Stimulated activated memory B cell treated with anti-CD40 and anti-IgM and Interleukin-4, amounts not matched to agents 10 μg/mL and 1 μg/mL and 100 μg/mL, for 72 hours (primary cell): ENCODE measurements around the gene GAMT.

Experiments
- ATAC-seq: fragments of 150-1000 bp; cut with Tn5 transposase; 2 replicates; pipeline ENCODE4 v1.10.0; 2021
- H3K27ac Mint-ChIP-seq: one replicate; pipeline ENCODE4 v1.8.0; 2022; ENCODE audit warnings: mild to moderate bottlenecking, mixed read lengths
- H3K27me3 Mint-ChIP-seq: one replicate; pipeline ENCODE4 v1.8.0; 2022; ENCODE audit warnings: mixed read lengths
- H3K36me3 Mint-ChIP-seq: one replicate; pipeline ENCODE4 v1.8.0; 2022; ENCODE audit warnings: mixed read lengths
- H3K4me1 Mint-ChIP-seq: one replicate; pipeline ENCODE4 v1.8.0; 2022; ENCODE audit warnings: mixed read lengths
- H3K4me3 Mint-ChIP-seq: one replicate; pipeline ENCODE4 v1.8.0; 2022; ENCODE audit warnings: mild to moderate bottlenecking, moderate library complexity, mixed read lengths
- H3K9me3 Mint-ChIP-seq: one replicate; pipeline ENCODE4 v1.8.0; 2022; ENCODE audit warnings: mixed read lengths

Gene GAMT

DNA sequence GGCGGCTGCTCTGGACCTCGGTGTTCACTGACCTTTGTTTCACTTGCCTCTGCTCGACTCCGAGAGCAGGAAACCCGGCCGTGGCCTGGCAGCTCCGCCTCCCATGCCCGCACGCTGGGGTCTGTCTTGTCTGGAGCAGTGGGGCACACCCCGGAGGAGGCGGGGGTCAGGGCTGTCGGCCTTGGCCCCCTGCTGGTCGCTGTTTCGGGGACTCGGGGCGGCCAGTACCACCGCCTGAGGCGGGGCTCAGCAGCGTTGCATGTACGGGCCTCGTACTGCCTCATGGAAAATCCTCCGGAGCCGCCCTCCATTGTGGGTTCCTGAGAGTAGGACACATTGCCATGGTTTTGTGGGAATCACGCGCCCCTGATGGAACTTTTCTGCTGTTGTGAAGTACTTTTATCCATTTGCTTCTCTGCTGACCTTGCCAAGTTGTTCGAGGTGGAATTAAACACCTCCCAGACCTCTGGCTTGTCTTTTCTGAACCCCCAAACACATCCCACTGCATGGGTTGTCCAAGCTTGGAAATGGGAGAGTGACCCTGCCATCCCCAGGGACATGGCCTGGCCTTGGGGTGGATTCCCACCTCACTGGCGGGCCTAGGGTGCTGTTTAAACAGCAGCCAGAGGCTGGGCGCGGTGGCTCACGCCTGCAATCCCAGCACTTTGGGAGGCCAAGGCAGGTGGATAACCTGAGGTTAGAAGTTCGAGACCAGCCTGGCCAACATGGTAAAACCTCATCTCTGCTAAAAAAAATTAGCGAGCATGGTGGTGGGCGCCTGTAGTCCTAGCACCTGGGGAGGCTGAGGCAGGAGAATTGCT is 23.2 kb downstream of the GAMT start:
- Mint-ChIP-seq H3K9me3 (no peaks in the 10 kb centered on the region), H3K4me1 (peaks cover 11% of the 10 kb centered on the region), H3K27ac (no peak overlapping the region), H3K27me3 (no peaks in the 10 kb centered on the region), H3K36me3 (peaks cover 23% of the 10 kb centered on the region), H3K4me3 (no peak overlapping the region)
- no peak for ATAC-seq

DNA sequence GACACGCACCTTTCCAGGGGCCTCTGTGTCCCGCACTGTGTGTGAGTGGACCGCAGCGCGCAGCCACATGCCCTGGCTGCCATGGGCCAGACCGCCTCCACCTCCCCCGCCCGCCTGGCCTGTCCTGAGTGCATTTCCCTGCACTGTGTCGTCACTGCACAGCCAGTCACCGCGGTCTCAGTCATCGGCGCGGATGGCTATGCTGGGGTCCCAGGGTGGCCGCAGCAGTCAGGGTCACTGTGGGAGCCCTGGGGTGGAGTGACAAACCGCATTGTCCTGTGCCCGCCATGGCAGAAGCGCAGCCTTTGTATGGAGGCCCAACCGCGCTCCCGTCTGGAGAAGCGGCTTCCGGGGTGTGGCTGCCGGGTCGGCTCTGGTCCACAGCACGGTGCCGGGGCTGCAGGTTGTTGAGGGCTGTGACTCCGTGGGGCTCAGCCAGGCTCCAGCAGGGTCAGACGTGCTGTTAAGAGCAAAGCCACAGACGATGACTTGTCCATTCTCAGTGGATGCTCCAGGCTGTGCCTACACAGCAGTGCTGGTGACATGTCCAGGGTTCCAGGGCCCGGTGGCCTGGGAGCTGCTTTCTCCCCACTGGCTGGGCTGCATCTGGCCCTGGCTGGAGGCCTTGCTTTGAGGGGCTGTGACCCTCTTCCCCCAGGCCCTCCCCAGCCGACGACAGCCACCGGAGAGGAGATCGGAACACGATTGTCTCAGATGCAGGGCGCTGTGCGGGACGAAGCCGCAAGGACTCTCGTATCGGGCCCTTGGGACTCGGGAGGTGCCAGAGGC is 24.0 kb downstream of the GAMT start:
- Mint-ChIP-seq H3K4me3 (no peak overlapping the region), H3K4me1 (peaks cover 5% of the 10 kb centered on the region), H3K9me3 (no peaks in the 10 kb centered on the region), H3K36me3 (peaks cover 23% of the 10 kb centered on the region), H3K27me3 (no peaks in the 10 kb centered on the region), H3K27ac (no peak overlapping the region)
- ATAC-seq, result no peak

DNA sequence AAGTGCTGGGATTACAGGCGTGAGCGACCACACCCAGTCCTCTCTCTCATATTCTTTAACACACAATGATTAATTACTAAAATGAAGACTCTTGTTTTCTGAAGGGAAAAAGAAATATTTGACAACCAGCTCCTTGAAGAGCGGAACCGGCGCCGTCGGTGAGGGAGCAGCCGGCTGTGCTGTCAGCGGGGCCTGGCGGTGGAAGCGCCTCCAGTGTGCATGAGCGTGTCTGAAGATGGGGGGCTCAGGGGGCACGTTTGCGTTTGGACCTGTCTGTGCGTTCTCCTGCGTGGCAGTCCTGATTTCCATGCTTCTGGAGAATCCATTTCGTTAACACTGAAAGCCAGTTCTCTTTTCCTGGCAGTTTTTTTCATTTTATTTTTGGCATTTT is 24.9 kb downstream of the GAMT start:
- Mint-ChIP-seq H3K4me1 (peaks cover 5% of the 10 kb centered on the region), H3K36me3 (peaks cover 23% of the 10 kb centered on the region), H3K4me3 (no peak overlapping the region), H3K27ac (no peak overlapping the region), H3K9me3 (no peaks in the 10 kb centered on the region), H3K27me3 (no peaks in the 10 kb centered on the region)
- no peak for ATAC-seq

DNA sequence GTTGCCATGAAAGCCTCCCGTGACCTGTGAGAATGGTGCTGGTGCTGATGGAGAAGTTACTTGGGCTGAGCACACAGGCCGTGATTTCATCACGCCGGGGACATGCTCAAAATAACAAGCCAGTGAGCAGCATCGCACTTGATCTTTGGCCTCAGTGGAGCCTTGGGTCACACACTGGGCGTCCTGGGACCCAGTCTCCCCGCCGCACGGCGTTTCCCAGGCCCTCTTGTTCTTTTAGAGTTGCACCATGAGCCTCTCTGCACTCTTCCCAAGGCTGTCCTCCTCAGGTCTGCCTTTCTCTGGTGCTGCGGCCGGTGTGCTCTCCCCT is 27.1 kb downstream of the GAMT start:
- Mint-ChIP-seq H3K27me3 (no peaks in the 10 kb centered on the region), H3K36me3 (peaks cover 35% of the 10 kb centered on the region), H3K27ac (no peak overlapping the region), H3K4me3 (no peak overlapping the region), H3K4me1 (no peaks in the 10 kb centered on the region), H3K9me3 (no peaks in the 10 kb centered on the region)
- no peak for ATAC-seq

DNA sequence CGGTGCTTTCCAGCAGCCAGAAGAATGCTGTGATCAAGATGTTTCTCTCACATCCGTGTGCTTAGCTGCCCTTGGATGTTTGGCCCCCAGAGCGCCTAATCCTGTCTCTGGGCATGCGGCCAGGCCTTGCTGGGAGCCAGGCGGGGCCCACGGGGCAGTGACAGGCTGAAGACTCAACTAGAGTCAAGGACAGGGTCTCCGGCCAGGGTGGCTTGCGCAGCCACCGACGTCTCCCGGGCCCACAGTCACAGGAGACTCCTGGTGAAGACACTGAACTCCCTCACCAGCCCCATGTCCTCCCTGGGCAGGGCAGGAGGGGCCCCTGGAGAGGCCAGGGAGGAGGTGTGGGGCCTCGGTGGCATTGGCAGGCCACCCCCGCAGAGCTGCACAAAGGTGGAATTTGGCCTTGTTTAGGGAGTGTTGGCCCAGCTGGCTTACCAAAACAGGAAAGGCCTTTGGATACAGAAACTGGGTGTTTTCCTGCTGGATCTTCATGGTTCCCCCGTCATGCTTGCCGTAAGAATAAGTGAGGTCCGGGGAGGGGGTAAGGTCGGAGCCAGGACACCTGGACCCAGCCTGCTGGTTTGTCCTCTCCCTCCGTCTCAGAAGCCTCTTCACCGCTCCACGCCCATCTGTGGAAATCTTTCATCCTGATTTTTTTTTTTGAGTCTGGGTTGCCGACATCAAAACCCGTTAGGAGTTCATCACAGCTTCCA is 27.6 kb downstream of the GAMT start:
- Mint-ChIP-seq H3K4me1 (no peaks in the 10 kb centered on the region), H3K4me3 (no peak overlapping the region), H3K36me3 (peaks cover 35% of the 10 kb centered on the region), H3K27me3 (no peaks in the 10 kb centered on the region), H3K9me3 (no peaks in the 10 kb centered on the region), H3K27ac (no peak overlapping the region)
- ATAC-seq, result no peak

DNA sequence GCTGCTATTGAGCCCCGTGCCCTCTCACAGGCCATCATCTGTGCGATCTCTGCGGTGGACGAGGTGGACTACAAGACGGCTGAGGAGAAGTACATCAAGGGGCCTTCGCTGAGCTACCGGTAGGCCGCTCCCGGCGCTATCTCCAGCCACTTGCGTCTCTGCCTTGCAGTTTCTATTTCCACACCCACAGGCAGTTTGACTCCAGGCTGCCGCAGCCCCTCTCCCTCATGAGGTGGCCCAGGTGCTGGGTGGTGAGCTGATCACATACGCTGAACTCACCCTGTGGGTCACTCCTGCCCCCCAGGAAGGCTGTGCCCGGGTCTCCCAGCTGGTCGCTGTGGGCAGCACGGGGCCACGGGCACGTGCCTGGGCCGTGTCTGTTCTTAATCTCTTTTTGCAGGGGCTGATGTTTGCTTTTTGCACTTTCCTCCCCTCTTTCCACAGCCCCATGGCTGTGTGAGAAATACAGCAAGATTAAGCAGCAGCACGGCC is 28.3 kb downstream of the GAMT start:
- no peak for ATAC-seq
- Mint-ChIP-seq H3K4me3 (no peak overlapping the region), H3K9me3 (no peaks in the 10 kb centered on the region), H3K27me3 (no peaks in the 10 kb centered on the region), H3K36me3 (peaks cover 35% of the 10 kb centered on the region), H3K27ac (no peak overlapping the region), H3K4me1 (no peaks in the 10 kb centered on the region)

DNA sequence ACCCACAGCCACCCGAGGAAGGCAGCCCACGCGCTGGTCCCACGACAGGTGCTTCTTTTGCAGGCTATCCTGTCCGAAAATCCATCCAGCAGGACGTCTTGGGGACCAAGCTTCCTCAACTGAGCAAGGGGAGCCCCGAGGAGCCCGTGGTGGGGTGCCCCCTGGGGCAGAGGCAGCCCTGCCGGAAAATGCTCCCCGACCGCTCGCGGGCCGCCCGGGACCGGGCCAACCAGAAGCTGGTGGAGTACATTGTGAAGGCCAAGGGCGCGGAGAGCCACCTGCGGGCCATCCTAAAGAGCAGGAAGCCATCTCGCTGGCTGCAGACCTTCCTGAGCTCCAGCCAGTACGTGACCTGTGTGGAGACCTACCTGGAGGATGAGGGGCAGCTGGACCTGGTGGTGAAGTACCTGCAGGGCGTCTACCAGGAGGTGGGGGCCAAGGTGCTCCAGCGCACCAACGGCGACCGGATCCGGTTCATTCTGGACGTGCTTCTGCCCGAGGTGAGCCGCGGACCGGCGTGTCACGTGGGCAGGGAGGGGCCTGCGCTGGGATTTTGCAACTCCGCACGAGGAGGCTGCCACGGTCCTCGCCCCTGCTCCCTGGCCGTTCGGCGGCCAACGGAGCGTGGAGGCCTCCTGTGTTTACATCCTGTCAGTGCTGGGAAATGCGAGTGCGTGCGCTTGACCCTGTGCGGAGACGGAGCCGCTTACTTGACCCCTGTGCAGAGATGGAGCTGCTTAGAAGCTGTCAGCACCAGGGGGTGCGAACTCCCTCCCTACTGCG is 30.6 kb downstream of the GAMT start:
- no peaks in the 10 kb centered on the region for H3K9me3 Mint-ChIP-seq
- no peaks in the 10 kb centered on the region for H3K27me3 Mint-ChIP-seq
- no peak for ATAC-seq
- H3K27ac Mint-ChIP-seq, result no peak overlapping the region
- peaks cover 33% of the 10 kb centered on the region for H3K36me3 Mint-ChIP-seq
- H3K4me3 Mint-ChIP-seq, result no peak overlapping the region
- H3K4me1 Mint-ChIP-seq, result no peaks in the 10 kb centered on the region

DNA sequence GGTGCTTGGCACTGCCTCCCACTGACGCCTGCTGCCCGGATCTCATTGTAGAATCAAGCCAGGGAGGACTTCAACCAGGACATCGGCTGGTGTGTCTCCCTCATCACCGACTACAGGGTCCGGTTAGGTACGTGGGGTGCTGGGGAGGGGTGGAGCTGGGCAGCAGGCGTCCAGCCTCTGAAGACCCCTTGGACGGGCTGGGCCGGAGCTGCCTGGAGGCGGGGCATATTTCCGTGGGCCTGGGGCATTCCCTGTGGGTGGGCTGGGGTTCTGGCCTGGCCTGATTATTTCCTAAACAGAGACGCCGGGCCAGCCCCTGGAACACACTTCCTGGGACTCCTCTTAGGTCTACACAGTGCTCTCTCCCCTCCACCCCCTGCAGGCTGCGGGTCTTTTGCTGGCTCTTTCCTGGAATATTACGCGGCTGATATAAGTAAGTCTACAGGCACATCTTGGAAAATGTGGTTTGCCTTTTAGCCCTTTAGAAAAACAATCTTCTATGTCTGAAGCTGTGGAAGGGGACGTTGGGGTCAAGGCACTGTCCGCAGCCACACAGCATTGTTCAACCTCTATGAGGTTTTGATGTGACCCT is 32.0 kb downstream of the GAMT start:
- Mint-ChIP-seq H3K36me3 (peaks cover 30% of the 10 kb centered on the region), H3K27ac (no peak overlapping the region)

DNA sequence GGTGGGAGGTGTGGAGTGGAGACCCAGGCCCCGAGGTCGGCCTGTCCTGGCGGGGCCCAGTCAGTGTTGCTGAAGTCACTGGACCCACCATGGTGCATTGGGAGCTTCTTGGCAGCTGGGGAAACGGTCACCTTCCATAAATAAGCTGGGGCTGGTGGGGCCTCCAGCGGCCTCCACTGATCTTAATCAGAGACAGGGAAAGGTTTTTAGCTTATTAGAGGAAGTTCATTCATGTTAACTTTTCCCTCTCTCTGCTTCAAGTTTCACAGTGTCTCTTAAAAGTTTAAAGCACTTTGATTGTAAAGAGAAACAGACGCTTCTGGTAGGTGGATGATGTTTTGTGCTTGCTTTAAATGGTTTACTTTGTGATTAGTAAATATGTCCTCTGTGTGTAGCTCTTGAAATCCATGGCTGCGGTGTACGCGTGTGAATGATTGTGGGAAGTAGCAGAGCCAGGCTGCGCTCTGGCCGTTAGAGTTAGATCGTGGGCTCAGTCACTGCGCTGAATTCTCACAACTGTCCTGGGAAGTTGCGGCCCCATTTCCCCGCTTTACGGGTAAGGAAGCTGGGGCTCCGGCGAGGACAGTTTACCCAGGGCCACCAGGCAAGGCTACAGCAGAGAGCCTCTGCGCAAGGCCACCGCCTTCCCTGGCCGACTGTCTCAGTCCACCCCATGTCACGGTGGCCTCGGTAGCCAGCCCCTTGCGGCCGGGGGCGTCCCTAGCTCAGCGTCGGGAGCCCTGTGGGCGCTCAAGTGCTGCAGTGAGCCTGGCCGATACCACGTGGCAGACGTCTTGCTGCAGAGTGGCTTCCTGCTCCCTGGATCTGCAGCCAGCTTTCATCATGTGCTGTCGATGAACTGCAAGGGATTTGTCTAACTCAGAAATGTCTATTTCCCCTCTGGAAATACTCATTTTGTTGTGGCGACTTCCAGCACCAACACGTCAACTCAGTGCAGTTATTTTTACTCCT is 34.2 kb downstream of the GAMT start:
- no peak for ATAC-seq
- Mint-ChIP-seq H3K27ac (no peak overlapping the region), H3K4me3 (no peak overlapping the region), H3K27me3 (no peaks in the 10 kb centered on the region), H3K36me3 (peaks cover 34% of the 10 kb centered on the region), H3K4me1 (peaks cover 23% of the 10 kb centered on the region), H3K9me3 (no peaks in the 10 kb centered on the region)

More for the DNA sequence above, 32.0 kb downstream of the GAMT start:
- Mint-ChIP-seq H3K4me1 (peaks cover 2% of the 10 kb centered on the region), H3K9me3 (no peaks in the 10 kb centered on the region), H3K27me3 (no peaks in the 10 kb centered on the region), H3K4me3 (no peak overlapping the region)
- no peak for ATAC-seq

DNA sequence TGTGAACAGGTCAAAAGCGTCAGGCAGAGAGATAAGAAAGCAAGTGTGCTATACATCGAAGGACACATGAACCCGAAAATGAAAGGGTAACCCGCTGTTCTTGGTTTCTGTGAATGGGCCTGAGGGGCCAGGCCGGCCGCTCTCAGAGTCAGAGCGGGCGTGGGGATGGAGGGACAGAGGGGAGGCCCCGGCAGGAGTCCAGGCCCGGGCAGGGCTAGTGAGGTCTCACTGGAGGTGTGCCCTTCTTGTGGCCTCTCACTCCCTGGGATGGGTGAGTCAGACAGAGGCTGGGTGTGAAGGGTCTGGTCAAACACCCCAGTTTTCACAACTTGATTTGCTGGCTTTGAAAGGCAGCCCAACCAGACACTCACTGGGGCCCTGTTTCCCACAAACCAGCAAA is 35.0 kb downstream of the GAMT start:
- H3K4me3 Mint-ChIP-seq, result no peak overlapping the region
- H3K4me1 Mint-ChIP-seq, result peaks cover 32% of the 10 kb centered on the region
- H3K27ac Mint-ChIP-seq, result no peak overlapping the region
- H3K36me3 Mint-ChIP-seq, result peaks cover 43% of the 10 kb centered on the region
- H3K9me3 Mint-ChIP-seq, result no peaks in the 10 kb centered on the region
- ATAC-seq, result no peak
- no peaks in the 10 kb centered on the region for H3K27me3 Mint-ChIP-seq

DNA sequence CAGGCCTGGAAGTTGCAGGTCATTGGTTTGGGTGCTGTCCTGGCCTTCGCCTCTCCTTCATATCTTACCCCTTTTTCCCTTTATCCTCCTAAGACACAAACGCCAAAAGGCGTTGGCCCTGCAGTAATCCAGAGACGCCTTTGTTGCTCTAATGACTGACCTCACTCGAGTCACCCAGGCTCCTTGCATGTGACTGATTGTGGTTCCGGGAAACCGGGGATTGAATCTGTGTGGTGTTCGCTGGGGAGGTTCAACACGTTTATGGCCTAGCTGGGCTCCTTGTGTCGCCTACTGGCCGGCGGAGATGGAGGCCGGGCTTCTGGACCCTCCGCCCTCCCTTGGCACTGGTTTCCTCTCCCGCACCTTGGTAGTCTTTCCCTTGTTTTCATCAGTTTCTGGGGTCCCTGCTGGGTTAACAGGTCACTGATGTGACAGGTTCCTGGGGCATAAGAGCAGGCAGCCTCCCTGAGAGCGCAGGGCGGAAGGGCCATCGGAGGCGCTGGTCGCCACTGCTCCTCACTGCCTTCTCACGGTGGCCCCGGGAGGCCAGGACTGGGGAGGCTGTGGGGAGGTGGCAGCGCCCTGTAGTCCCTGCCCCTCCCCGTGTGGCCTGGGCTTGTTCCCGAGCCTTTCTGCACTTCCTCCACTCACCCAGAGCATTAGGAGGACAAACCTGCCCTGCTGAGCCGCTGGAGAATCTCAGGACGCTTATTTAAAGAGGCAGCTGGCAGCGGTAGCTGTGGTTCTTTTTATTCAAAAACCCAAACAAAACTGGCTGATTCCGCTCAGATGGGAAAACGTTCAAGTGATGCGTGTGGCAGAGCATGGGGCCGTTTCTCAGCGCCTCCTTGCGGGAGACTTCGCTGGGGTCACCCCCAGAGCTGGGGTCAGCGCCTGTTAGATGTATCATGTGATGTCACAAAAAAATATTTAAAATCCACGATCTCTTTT is 35.7 kb downstream of the GAMT start:
- Mint-ChIP-seq H3K27ac (no peak overlapping the region), H3K9me3 (no peaks in the 10 kb centered on the region), H3K36me3 (peaks cover 49% of the 10 kb centered on the region), H3K4me1 (peaks cover 39% of the 10 kb centered on the region), H3K27me3 (no peaks in the 10 kb centered on the region), H3K4me3 (no peak overlapping the region)
- no peak for ATAC-seq

DNA sequence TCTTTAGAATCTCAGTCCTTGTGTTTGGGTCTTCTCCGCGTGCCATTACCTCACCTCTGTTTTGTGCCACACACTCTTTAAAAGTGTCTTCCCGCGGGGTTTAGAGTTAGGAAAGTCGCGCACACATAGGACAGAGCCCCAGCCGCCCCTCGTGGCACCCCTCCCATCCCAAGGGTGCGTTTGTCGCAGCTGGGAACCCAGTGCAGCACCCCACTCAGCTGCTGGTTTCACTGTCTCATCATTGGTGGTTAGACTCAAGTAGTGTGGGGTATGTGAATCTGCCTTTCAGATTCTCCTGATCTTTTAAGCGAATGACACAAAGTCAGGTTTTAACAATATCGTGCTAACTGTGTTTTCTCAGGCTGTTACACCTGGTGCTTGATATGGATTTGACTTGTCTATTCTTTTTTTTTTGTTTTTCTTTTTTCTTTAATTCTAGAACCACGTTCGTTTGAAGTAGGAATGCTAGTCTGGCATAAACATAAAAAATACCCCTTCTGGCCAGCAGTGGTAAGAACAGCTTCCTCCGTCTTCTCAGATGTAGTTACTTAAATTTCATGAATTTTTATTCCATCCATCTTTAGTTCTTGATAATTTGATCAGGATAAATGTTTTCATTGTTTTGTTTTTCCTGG is 37.2 kb downstream of the GAMT start:
- peaks cover 52% of the 10 kb centered on the region for H3K36me3 Mint-ChIP-seq

More for the DNA sequence above, 37.2 kb downstream of the GAMT start:
- peak overlapping the region; percentile 26 for H3K4me3 Mint-ChIP-seq
- H3K9me3 Mint-ChIP-seq, result no peaks in the 10 kb centered on the region
- no peaks in the 10 kb centered on the region for H3K27me3 Mint-ChIP-seq
- H3K27ac Mint-ChIP-seq, result no peak overlapping the region
- ATAC-seq, result no peak
- H3K4me1 Mint-ChIP-seq, result peaks cover 39% of the 10 kb centered on the region
